Activated gamma-delta T cell (primary cell): Measurements from ENCODE around the gene MCRIP1.

ENCODE experiments used
- DNase-seq: peaks from one replicate; lab custom pipeline; 2025; lab: John Stamatoyannopoulos, UW

The MCRIP1 gene

DNA sequence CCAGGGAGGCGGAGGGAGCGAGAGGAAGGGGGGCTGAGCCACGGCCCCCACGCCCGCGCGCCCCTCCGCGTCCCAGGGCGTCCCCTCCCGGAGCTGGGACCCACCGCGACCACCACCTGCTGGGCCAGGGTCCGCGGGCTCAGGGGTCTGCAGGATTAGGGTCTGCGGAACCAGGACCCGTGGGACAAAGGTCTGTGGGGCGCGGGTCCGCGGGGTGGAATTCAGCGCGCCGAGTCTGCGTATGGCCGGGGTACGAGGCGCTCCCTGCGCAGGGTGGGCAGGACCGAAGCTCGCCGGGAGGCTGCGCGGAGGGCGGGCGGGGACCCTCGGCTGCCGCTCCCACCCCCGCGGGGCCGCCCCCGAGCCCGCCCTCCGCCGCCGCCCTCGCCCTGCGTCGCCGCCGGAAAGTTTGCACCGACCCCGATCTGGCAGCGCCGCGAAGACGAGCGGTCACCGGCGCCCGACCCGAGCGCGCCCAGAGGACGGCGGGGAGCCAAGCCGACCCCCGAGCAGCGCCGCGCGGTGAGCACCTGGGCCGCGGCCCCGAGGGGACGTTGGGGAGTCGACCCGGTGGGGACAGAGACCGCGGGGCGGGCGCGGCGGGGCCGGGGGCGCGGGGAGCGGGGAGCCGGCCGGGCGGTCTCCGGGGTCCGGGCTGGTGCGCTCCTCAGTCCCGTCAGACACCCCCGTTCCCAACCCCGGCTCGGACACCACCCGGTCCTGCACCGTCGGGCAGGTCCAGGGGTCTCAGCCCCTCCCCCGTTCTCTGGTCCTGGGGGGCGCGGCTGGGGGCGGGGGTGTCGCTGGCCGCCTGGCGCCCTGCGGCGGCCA, 29.1 kb downstream of the MCRIP1 start, which contains the start of gene GCGR:
GCGR (plus strand) TSS at position 423 of the 831 bp plus-strand sequence. CDS start 4,869 bp downstream, outside the sequence.
- DNase-seq, result no peak

DNA sequence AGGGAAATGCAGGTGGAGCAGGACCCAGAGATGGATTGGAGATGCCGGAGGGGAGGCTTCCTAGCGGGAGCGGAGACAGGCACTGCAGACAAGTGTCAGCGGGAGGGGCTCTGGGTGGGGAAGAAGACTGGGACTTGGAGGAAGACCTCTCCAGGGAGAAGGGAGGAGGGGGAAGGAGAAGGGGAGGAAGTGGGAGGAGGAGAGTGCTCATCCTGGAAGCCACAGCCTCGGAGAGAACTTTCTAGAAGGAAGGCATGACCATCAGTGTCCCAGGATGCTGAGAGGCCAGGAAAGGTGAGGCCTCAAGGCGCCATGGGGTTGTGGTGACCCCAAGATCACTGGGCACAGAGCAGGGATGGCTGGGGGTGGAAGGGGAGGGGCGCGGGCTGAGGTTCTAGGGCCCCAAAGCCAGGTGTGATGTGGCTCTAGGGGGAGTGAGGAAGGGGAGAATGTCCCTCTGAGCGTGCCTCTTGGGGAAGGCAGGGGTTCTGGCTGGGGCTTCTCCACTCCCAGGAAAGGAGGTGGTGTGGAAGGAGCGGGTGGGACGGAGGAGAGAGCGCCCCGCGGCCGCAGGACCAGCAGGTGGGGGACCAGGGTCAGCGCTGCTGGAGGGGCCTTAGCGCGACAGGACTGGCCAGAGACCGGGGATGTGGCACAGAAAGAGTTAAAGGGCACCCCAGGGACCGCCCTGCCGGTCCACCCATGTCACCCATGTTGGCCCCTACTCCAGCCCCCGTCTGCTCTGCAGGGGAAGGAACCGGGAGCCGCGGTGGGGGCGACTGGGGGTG, 30.0 kb downstream of the MCRIP1 start:
- DNase-seq, result no peak

DNA sequence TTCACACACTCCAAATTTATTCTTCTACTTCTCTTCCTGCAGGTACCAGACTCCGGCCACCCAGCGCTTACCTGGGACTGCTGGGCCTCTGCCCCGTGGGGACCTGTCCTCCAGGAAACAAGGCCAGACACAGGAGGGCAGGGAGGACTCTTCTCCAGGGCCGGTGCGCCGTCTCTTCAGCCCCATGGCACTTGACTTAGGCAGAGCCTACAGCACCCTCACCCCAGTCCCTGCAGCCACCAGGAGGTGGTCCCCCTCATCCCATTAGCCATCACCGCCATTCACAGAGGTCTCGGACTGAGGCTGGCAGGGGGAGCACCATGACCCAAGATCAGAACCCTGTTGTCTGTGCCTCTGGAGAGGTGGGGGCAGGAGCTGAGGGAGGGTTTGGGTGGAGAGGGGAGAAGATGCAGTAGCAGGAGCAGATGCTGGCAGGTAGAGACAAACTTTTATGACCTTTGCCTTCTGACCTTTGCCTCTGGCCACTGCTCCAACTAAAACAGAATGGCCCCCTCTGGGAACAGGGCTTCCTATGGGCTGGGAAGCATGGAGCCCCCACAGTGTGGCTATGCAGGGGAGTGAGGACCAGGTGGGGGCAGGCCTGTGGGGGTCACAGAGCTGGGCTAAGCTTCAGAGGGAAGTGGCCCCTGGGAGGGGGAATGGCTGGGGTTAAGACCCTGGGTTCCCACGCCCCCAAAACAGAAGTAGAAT, 30.9 kb downstream of the MCRIP1 start:
- DNase-seq, result no peak

DNA sequence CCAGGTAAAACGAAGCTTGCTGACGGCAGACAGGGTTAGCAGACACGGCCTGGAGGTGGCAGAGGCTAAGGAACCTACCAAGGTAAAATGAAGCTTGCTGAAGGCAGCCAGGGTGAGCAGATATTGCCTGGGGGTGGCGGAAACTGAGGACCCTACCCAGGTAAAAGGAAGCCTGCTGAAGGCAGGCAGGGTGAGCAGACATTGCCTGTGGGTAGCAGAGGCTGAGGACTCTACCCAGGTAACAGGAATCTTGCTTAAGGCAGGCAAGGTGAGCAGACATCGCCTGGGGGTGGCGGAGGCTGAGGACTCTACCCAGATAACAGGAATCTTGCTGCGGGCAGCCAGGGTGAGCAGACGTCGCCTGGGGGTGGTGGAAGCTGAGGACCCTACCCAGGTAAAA, 31.8 kb downstream of the MCRIP1 start:
- no peak for DNase-seq

DNA sequence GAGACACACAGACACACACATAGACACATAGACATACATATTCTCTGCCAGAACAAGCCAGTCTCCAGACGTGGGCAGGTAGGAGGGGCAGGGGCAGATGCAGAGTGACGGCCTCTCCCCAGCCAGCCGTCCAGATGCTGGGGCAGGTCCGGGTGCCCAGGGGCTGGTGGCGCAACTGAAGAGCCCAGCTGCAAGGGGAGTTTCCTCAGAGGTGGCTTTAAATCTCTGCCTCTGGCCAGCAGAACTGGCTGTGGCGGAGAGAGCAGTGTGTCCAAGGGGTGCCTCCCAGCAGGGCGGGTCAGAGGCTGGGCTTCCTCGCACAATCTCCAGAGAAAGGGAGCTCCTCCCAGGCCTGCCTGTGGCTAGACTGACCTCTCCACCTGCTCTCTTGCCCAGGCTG, 38.6 kb downstream of the MCRIP1 start:
- DNase-seq, result no peak

DNA sequence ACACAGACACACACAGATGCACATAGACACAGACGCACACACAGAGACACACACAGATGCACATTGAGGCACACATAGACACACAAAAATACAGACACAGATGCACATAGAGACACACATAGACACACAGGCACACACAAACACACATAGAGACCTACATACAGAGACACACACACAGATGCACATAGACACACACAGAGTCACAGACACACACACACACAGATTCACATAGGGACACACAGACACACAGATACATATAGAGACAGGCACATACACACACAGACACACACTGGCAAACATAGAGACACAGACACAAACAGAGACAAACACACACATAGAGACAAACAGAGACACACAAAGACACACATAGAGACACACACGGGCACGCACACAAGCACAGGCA, 39.0 kb downstream of the MCRIP1 start:
- DNase-seq, result no peak

DNA sequence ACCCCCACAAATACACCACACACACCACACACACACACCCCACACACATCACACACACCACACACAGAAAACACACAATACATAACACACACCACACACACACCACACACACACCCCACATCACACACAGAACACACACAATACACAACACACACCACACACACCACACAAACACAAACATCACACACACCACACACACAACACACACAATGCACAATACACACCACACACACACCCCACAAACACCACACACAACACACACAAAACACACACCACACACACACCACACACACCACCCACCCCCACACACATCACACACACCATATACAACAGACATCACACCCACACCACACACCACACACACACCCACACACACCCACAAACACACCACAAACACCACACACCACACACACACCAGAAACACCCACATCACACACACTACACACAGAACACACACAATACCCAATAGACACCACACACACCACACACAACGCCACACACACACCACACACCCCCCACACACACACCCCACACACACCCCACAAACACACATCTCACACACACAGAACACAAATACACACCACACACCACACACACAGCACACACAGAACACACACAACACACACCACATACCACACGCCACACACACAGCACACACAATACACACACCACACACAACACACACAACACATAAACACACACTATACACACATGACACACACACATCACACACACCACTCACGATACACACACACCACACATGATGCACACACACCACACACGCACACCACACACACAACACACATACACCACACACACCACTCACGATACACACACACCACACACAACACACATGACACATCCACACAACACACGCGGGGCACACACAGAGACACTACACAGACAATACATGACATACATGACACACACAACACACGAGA, 40.1 kb downstream of the MCRIP1 start:
- DNase-seq, result no peak
